Measurements from ENCODE around the gene TVP23A. TPM values are rescaled to one million over a fixed set of nuclear protein-coding genes. Genes with fewer than 3 reads are reported as not detected.

TVP23A gene
- total RNA-seq, 1 experiment from 2014 or later = 3.1 TPM

DNA sequence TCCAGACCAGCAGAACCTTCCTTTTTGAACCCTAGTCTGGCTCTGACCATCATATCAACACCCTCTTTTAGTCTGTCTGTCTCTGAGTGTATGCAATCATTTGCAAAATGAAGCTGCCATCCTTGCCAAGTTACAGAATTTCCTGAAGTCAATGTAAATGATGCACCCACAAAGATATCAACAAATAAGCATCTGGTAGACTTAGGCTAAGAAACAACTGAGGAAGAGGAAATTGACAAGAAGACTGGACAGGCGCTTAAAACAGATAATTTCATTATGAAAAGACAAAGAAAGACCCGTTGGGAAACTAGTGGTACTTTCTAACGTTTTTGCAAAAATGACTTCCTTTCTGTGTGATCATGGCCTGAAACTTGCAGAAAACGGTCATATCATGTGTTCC, 33.7 kb upstream of the TVP23A start:
- Mint-ChIP-seq H3K4me1 (no peaks in the 10 kb centered on the region), H3K36me3 (ENCODE audit: insufficient read depth in 1 of 3, low read depth in 3 of 3) (no peaks in the 10 kb centered on the region), H3K4me3 (no peak overlapping the region), H3K27me3 (ENCODE audit: low read depth) (peaks cover 6% of the 10 kb centered on the region), H3K27ac (no peak overlapping the region), H3K9me3 (no peaks in the 10 kb centered on the region)
- H3K4me2 ChIP-seq (ENCODE audit: insufficient read depth, insufficient read length, low read length) = no peak overlapping the region
- no peaks in the 10 kb centered on the region for H3K9me3 ChIP-seq (ENCODE audit: control insufficient read depth, low read depth, low read length)
- no peak overlapping the region for H2BK120ac ChIP-seq (ENCODE audit: low read depth, low read length, poor library complexity, severe bottlenecking)
- no peak overlapping the region for H3K4ac ChIP-seq (ENCODE audit: low read depth, low read length)
- no peak overlapping the region for H2BK5ac ChIP-seq (ENCODE audit: insufficient read length, low read length)
- H4K91ac ChIP-seq (ENCODE audit: insufficient read length, low read depth, low read length) = no peak overlapping the region
- no peak overlapping the region for H2BK20ac ChIP-seq (ENCODE audit: low read depth, low read length, poor library complexity, severe bottlenecking)
- H3K27ac ChIP-seq (ENCODE audit: insufficient read length, low read depth, low read length) = no peak overlapping the region
- H3K18ac ChIP-seq (ENCODE audit: insufficient read length, low read depth, low read length) = no peak overlapping the region
- H4K20me1 ChIP-seq (ENCODE audit: control insufficient read depth, insufficient read depth, insufficient read length) = no peaks in the 10 kb centered on the region
- no peaks in the 10 kb centered on the region for H3K79me1 ChIP-seq (ENCODE audit: insufficient read depth, low read depth, low read length, poor library complexity, severe bottlenecking)
- H2BK15ac ChIP-seq (ENCODE audit: low read depth, low read length) = no peak overlapping the region
- no peak overlapping the region for H2AFZ ChIP-seq (ENCODE audit: low read length)
- WGBS (ENCODE audit: extremely low coverage, insufficient read length, low lambda C conversion rate) = no CpG with 5 or more reads among the region's 4 CpGs
- no peak overlapping the region for H3T11ph ChIP-seq (ENCODE audit: low read length)
- H3K23me2 ChIP-seq (ENCODE audit: insufficient read length, low read depth, low read length, poor library complexity, severe bottlenecking) = no peaks in the 10 kb centered on the region
- H3K56ac ChIP-seq (ENCODE audit: insufficient read length, low read depth, low read length) = no peak overlapping the region
- no peaks in the 10 kb centered on the region for H3K79me2 ChIP-seq (ENCODE audit: insufficient read depth, low read length)
- H3K14ac ChIP-seq (ENCODE audit: insufficient read depth, low read length) = no peak overlapping the region
- no peak overlapping the region for H4K8ac ChIP-seq (replicated peaks; ENCODE audit: insufficient read length, low read depth, low read length)
- no peak overlapping the region for H2AK5ac ChIP-seq (ENCODE audit: insufficient read length, low read length)
- H3K4me1 ChIP-seq (ENCODE audit: insufficient read depth, low read length) = no peaks in the 10 kb centered on the region
- no peaks in the 10 kb centered on the region; the same call in 1 of the 2 replicates for H3K27me3 ChIP-seq (ENCODE audit: insufficient read depth, low read length)
- TF ChIP-seq, protein P1, sequence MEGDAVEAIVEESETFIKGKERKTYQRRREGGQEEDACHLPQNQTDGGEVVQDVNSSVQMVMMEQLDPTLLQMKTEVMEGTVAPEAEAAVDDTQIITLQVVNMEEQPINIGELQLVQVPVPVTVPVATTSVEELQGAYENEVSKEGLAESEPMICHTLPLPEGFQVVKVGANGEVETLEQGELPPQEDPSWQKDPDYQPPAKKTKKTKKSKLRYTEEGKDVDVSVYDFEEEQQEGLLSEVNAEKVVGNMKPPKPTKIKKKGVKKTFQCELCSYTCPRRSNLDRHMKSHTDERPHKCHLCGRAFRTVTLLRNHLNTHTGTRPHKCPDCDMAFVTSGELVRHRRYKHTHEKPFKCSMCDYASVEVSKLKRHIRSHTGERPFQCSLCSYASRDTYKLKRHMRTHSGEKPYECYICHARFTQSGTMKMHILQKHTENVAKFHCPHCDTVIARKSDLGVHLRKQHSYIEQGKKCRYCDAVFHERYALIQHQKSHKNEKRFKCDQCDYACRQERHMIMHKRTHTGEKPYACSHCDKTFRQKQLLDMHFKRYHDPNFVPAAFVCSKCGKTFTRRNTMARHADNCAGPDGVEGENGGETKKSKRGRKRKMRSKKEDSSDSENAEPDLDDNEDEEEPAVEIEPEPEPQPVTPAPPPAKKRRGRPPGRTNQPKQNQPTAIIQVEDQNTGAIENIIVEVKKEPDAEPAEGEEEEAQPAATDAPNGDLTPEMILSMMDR (conservative IDR thresholded peaks at IDR 0.05) = no peak
- H4K5ac ChIP-seq (ENCODE audit: insufficient read length, low read depth, low read length) = no peak overlapping the region
- no peak overlapping the region for H2BK12ac ChIP-seq (ENCODE audit: insufficient read length, low read depth, low read length)
- H3K9ac ChIP-seq (ENCODE audit: extremely low read depth, insufficient read length, low read length) = no peak overlapping the region
- H3K23ac ChIP-seq (ENCODE audit: insufficient read length, low read depth, low read length) = no peak overlapping the region
- DNase-seq = no peak
